ENCODE data around the gene BBOF1.

The BBOF1 gene

DNA sequence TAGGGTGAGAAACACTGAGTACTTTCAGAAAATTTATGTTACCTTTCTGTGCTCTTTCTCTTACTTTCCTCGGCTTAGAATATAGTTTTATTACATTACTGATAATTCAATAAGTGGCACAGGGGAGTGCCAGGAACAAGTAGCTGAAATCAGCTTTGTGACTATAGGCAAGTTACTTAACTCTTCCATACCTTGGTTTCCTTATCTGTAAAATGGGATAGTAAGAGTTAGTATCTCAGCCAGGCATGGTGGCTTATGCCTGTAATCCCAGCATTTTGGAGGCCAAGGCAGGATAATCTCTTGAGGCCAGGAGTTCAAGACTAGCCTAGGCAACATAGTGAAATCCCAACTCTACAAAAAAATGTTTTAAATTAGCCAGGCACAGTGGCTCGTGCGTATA, 15.4 kb downstream of the BBOF1 start:
- TF ChIP-seq, protein P1, sequence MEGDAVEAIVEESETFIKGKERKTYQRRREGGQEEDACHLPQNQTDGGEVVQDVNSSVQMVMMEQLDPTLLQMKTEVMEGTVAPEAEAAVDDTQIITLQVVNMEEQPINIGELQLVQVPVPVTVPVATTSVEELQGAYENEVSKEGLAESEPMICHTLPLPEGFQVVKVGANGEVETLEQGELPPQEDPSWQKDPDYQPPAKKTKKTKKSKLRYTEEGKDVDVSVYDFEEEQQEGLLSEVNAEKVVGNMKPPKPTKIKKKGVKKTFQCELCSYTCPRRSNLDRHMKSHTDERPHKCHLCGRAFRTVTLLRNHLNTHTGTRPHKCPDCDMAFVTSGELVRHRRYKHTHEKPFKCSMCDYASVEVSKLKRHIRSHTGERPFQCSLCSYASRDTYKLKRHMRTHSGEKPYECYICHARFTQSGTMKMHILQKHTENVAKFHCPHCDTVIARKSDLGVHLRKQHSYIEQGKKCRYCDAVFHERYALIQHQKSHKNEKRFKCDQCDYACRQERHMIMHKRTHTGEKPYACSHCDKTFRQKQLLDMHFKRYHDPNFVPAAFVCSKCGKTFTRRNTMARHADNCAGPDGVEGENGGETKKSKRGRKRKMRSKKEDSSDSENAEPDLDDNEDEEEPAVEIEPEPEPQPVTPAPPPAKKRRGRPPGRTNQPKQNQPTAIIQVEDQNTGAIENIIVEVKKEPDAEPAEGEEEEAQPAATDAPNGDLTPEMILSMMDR (IDR thresholded peaks at IDR 0.05; ENCODE audit: low read depth, low read length, missing control alignments), result no peak
- no peak overlapping the region for H3K4me3 ChIP-seq (replicated peaks; ENCODE audit: low read depth, low read length)
- DNase-seq (ENCODE audit: extremely low read depth, low read depth), result no peak

DNA sequence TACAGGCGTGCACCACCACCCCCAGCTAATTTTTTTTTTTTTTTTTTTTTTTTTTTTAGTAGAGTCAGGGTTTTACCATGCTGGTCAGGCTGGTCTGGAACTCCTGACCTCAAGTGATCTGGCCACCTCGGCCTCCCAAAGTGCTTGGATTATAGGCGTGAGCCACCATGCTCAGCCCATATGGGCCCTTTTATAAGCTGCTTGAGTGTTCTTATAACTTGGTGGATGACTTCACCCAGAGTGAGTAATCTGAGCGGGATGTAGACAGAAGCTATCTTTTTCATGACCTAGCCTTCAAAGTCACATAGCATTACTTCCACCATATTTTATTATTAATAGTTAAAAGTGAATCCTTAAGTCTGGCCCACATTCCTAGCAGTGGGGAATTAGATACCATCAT, 16.4 kb downstream of the BBOF1 start:
- DNase-seq (ENCODE audit: extremely low read depth, low read depth), result no peak
- no peak overlapping the region for H3K4me3 ChIP-seq (replicated peaks; ENCODE audit: low read depth, low read length)
- TF ChIP-seq, protein P1 (IDR thresholded peaks at IDR 0.05; ENCODE audit: low read depth, low read length, missing control alignments), result no peak

DNA sequence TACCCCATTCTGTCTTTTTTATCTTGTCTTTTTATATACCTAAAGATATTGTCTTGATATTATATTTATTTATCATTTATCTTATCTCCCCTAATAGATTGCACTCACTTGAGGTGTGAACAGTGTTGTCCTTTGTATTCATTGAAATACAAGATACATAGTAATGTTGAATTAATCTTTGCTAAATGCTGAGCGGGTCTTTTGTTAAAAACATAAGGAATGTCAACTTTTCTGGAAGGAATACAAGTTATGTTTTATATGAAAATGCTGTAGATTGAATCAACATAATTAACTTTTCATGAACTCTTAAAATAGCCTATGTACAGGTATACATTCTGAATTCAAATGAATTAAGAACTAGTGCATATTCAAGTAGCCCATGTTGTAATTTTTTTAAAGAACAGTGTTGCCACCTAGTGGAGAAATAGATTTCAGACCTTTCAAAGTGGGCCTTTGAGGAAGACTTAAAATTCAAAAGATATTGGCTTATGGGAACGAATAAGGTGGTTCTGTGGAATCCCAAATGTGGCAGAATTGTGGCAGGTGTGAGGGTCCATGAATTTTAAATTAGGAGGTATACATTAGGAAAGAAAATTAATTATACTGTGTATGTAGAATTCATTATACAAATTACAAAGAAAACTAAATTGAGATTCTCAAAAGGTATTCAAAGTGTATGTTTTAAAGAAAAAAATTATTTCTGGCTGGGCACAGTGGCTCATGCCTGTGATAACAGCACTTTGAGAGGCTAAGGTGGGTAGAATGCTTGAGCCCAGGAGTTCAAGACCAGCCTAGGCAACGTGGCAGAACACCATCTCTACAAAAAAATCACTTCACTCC, 19.1 kb downstream of the BBOF1 start:
- TF ChIP-seq, protein P1 (IDR thresholded peaks at IDR 0.05; ENCODE audit: low read depth, low read length, missing control alignments), result peak; percentile 51
- no peak for DNase-seq (ENCODE audit: extremely low read depth, low read depth)
- no peak overlapping the region for H3K4me3 ChIP-seq (replicated peaks; ENCODE audit: low read depth, low read length)

DNA sequence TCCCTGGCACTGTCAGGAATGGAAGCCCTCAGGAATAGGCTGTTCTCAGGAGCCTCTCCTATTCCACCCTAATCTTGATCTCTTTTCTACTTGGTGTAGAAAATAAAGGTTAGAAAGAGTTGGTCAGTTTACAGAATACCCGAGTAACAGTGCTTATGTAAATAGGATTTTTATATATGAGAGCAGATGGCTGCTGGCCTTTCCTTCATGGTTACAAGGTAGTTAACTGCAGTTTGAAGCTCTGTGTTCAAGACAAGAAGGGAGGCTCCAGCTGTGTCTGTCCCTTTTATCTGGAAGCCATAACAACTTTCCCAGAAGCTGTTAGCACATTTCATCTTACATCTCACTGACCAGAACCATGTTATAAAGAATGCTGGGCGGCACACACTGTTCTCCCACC, 23.1 kb downstream of the BBOF1 start:
- TF ChIP-seq, protein P1 (IDR thresholded peaks at IDR 0.05; ENCODE audit: low read depth, low read length, missing control alignments), result no peak
- DNase-seq (ENCODE audit: extremely low read depth, low read depth), result no peak
- no peak overlapping the region for H3K4me3 ChIP-seq (replicated peaks; ENCODE audit: low read depth, low read length)

DNA sequence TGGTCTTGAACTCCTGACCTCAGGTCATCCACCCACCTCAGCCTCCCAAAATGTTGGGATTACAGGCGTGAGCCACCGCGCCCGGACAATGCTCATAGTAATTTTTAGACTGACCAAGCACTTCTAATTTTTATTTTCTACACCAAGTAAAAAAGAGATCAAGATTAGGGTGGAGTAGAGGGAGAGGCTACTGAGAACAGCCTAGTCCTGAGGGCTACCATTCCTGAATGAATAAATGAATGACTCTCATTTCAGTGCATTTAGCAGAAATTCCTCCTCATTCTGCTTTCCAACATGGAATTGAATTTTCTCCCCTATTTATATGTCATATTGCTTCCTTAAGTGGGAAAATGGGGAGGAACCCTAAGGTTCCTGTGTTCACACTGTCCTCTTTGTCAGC, 26.4 kb downstream of the BBOF1 start:
- TF ChIP-seq, protein P1 (IDR thresholded peaks at IDR 0.05; ENCODE audit: low read depth, low read length, missing control alignments), result no peak
- DNase-seq (ENCODE audit: extremely low read depth, low read depth), result no peak
- no peak overlapping the region for H3K4me3 ChIP-seq (replicated peaks; ENCODE audit: low read depth, low read length)

DNA sequence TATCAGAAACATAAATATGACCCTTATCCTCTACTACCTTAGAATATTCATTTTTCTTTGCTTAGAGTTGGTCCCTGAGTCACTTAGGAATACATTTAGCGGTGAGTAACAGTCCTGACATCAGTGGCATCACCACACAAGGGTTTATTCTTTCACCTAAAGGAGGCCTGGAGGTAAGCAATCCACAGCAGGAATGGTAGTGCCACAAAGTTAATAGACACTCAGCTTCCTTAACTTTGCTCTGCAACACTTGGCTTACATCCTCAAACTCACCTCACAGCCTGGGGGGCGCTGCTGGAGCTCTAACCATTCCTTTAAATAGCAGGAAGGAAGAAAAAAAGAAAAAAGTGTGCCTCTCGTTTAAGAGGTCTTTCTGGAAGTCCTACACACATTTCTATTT, 29.1 kb downstream of the BBOF1 start:
- no peak for DNase-seq (ENCODE audit: extremely low read depth, low read depth)
- no peak overlapping the region for H3K4me3 ChIP-seq (replicated peaks; ENCODE audit: low read depth, low read length)
- TF ChIP-seq, protein P1 (IDR thresholded peaks at IDR 0.05; ENCODE audit: low read depth, low read length, missing control alignments), result no peak

Data from HFF-Myc (cell line).